Panc1 (cell line): Measurements from ENCODE around the gene KIAA1217. TPM values are rescaled to one million over a fixed set of nuclear protein-coding genes. Genes with fewer than 3 reads are reported as not detected.

ENCODE experiments used
- ATAC-seq: fragments of 200-7000 bp; cut with Tn5 transposase; 2 replicates; pipeline ENCODE4 v1.9.1; 2020; ENCODE audit warnings: mild to moderate bottlenecking, moderate library complexity
- BruUV-seq: library from RNA; stranded (reverse); fragments of 400-500 nt; replicated peaks from 2 replicates; lab custom pipeline; 2021; lab: Mats Ljungman, UMichigan
- CTCF ChIA-PET: fragments of 300-600 bp; sonication (Branson Sonifier 250); formaldehyde crosslinking; loops from one replicate; lab custom pipeline; 2022; ENCODE audit warnings: antibody characterized with exemption; lab: Charles Lee
- POLR2A ChIA-PET: fragments of 300-600 bp; sonication (Branson Sonifier 250); formaldehyde crosslinking; loops from one replicate; lab custom pipeline; 2022; ENCODE audit warnings: antibody characterized with exemption; lab: Charles Lee
- DNase-seq: peaks from one replicate; pipeline ENCODE4 v3.0.0-alpha.2; 2010; ENCODE audit warnings: low read depth, low spot score
- H3K27ac ChIP-seq: 2 replicates; pipeline ENCODE4 v1.5.1; 2011; ENCODE audit warnings: mild to moderate bottlenecking, low read length, inconsistent platforms
- H3K27me3 ChIP-seq: fragments of 200-500 bp; sonication (Bioruptor generic); 2 replicates; pipeline ENCODE4 v1.6.0; 2014; ENCODE audit warnings: low read length, inconsistent platforms; ENCODE audit not compliant: control insufficient read depth, insufficient read depth
- H3K36me3 ChIP-seq: fragments of 200-500 bp; sonication (Bioruptor generic); 2 replicates; pipeline ENCODE4 v1.5.1; 2014; ENCODE audit warnings: inconsistent platforms, mild to moderate bottlenecking, low read length, moderate library complexity; ENCODE audit not compliant: control insufficient read depth, insufficient read depth
- H3K4me1 ChIP-seq: 2 replicates; pipeline ENCODE4 v1.5.1; 2011; ENCODE audit warnings: inconsistent platforms, mild to moderate bottlenecking, low read length, moderate library complexity; ENCODE audit not compliant: control insufficient read depth, insufficient read depth
- H3K4me3 ChIP-seq, 2 experiments: 2 replicates each; pipeline ENCODE4 v1.5.1; 2011 to 2012; ENCODE audit warnings: low read depth in 2 of 2, low read length in 2 of 2, mild to moderate bottlenecking in 2 of 2, inconsistent platforms in 1 of 2, moderate library complexity in 1 of 2
- H3K9me3 ChIP-seq: fragments of 200-500 bp; sonication (Bioruptor generic); 2 replicates; pipeline ENCODE4 v1.5.1; 2014; ENCODE audit warnings: low read depth, mild to moderate bottlenecking, inconsistent platforms, low read length, moderate library complexity; ENCODE audit not compliant: control insufficient read depth, insufficient read depth
- CTCF ChIP-seq: fragments of 450-650 bp; IDR thresholded peaks from 2 replicates; pipeline ENCODE4 v1.5.1; 2017; ENCODE audit warnings: mild to moderate bottlenecking
- POLR2AphosphoS5 ChIP-seq: IDR thresholded peaks from 2 replicates; pipeline ENCODE4 v1.6.1; 2012; ENCODE audit warnings: mild to moderate bottlenecking, low read depth, low read length, moderate library complexity
- REST ChIP-seq, 2 experiments: IDR thresholded peaks; 2 replicates each; pipeline ENCODE4 v1.6.1; 2011 to 2012; ENCODE audit warnings: low read depth in 2 of 2, control low read depth in 1 of 2, low read length in 1 of 2, mild to moderate bottlenecking in 1 of 2, moderate library complexity in 1 of 2; ENCODE audit not compliant: insufficient read depth in 1 of 2
- SIN3A ChIP-seq: IDR thresholded peaks from 2 replicates; pipeline ENCODE4 v1.6.1; 2012; ENCODE audit warnings: low read depth, mild to moderate bottlenecking, low read length, moderate library complexity, borderline replicate concordance; ENCODE audit not compliant: insufficient read depth
- TCF7L2 ChIP-seq: IDR thresholded peaks from 2 replicates; pipeline ENCODE4 v1.6.1; 2011; ENCODE audit warnings: mild to moderate bottlenecking, low read depth, low read length, inconsistent platforms
- in situ Hi-C: cut with HindIII; loops from 2 replicates; pipeline ENCODE4 v1.10.0; 2016; ENCODE audit warnings: low sequenced_read_pairs, low pct_unique_long_range_greater_than_20kb
- intact Hi-C: fragments of 100-400 bp; cut with micrococcal nuclease; formaldehyde crosslinking; loops from one replicate; pipeline ENCODE4 v1.10.0; 2022; ENCODE audit not compliant: unreplicated experiment
- total RNA-seq: library from RNA; stranded (reverse); gene quantifications from one replicate; pipeline ENCODE4 v1.2.1, GENCODE V29; 2021; ENCODE audit not compliant: unreplicated experiment

KIAA1217 gene
- total RNA-seq, 1 experiment from 2014 or later: 11.6 TPM

- in situ Hi-C loops (no loop called here), intact Hi-C loops (no loop called here)
- Histone ChIP-seq H3K9me3 (no peaks in the 10 kb centered on the region), H3K27ac (no peak overlapping the region), H3K27me3 (no peaks in the 10 kb centered on the region), H3K4me1 (no peaks in the 10 kb centered on the region), H3K36me3 (no peaks in the 10 kb centered on the region), H3K4me3 (no peak overlapping the region)
- no TSS peak for BruUV-seq
- ATAC-seq (no peak), DNase-seq (no peak)
- ChIA-PET CTCF (no interaction called here), POLR2A (no interaction called here)
- no peak for TF ChIP-seq SIN3A
- no peak for TF ChIP-seq REST (IDR thresholded peaks at IDR 0.05; ENCODE audit: insufficient read depth in 1 of 2, low read depth in 2 of 2, low read length in 1 of 2)
- TF ChIP-seq POLR2AphosphoS5: no peak
- TF ChIP-seq CTCF: no peak
- no peak for TF ChIP-seq TCF7L2
Measured at GRCh38 chr10:24351961-24352360, 143.0 kb downstream of the KIAA1217 start.

GRCh38 chr10:24352399-24352798 lies 143.5 kb downstream of the KIAA1217 start:
- Histone ChIP-seq H3K27me3 (no peaks in the 10 kb centered on the region), H3K9me3 (no peaks in the 10 kb centered on the region), H3K4me3 (no peak overlapping the region), H3K36me3 (no peaks in the 10 kb centered on the region), H3K27ac (no peak overlapping the region), H3K4me1 (no peaks in the 10 kb centered on the region)
- intact Hi-C loops: no loop called here
- DNase-seq (no peak), ATAC-seq (no peak)
- in situ Hi-C loops: no loop called here
- ChIA-PET POLR2A (no interaction called here), CTCF (no interaction called here)
- TF ChIP-seq POLR2AphosphoS5 (no peak), TCF7L2 (no peak), REST (IDR thresholded peaks at IDR 0.05; ENCODE audit: insufficient read depth in 1 of 2, low read depth in 2 of 2, low read length in 1 of 2) (no peak), CTCF (no peak), SIN3A (no peak)
- no TSS peak for BruUV-seq
